Measurements from ENCODE around the gene ATP10B. TPM values are rescaled to one million over a fixed set of nuclear protein-coding genes. Genes with fewer than 3 reads are reported as not detected.

Gene ATP10B
- total RNA-seq, 2 donors from 2014 or later, result 0.99 TPM; not detected in 1

DNA sequence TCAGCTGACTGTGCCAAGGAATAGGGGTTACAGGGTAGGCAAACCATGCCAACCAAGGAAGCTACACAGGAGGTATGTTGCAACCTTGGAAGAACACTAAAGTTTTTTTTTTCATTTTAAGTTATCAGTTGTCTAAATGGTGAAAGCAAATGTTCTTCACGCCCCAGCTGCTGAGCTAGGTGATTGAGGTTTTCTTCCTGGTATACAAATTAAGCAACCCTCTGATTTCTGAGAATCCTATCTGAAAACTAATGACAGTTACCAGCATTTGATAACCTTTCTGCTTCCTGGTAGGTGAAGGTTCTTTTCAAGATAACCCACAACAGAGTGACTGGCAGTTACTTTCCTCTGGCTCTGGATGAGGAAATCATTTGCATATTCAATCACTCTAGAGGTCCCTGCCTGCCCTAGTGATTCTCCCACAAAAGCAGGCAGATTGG, 194.9 kb downstream of the ATP10B start:
- Histone ChIP-seq H3K4me3 (no peak overlapping the region), H3K27ac (no peak overlapping the region), H3K4me1 (ENCODE audit: control insufficient read depth in 1 of 2, low read depth in 2 of 2) (no peaks in the 10 kb centered on the region), H3K36me3 (no peaks in the 10 kb centered on the region), H3K9me3 (no peaks in the 10 kb centered on the region), H3K27me3 (replicated peaks; ENCODE audit: insufficient read depth) (no peaks in the 10 kb centered on the region)
- DNase-seq (ENCODE audit: low spot score), result no peak
- ATAC-seq (ENCODE audit: insufficient number of reproducible peaks, low FRiP score, low read depth), result no peak
- TF ChIP-seq, protein P1, sequence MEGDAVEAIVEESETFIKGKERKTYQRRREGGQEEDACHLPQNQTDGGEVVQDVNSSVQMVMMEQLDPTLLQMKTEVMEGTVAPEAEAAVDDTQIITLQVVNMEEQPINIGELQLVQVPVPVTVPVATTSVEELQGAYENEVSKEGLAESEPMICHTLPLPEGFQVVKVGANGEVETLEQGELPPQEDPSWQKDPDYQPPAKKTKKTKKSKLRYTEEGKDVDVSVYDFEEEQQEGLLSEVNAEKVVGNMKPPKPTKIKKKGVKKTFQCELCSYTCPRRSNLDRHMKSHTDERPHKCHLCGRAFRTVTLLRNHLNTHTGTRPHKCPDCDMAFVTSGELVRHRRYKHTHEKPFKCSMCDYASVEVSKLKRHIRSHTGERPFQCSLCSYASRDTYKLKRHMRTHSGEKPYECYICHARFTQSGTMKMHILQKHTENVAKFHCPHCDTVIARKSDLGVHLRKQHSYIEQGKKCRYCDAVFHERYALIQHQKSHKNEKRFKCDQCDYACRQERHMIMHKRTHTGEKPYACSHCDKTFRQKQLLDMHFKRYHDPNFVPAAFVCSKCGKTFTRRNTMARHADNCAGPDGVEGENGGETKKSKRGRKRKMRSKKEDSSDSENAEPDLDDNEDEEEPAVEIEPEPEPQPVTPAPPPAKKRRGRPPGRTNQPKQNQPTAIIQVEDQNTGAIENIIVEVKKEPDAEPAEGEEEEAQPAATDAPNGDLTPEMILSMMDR (IDR thresholded peaks at IDR 0.05), result no peak

GRCh38 chr5:160655717-160656116, 196.3 kb downstream of the ATP10B start:
- no peaks in the 10 kb centered on the region for H3K4me1 ChIP-seq (ENCODE audit: control insufficient read depth in 1 of 2, low read depth in 2 of 2)
- H3K27ac ChIP-seq, result no peak overlapping the region
- no peak overlapping the region for H3K4me3 ChIP-seq
- DNase-seq (ENCODE audit: low spot score), result no peak
- ATAC-seq (ENCODE audit: insufficient number of reproducible peaks, low FRiP score, low read depth), result no peak
- H3K27me3 ChIP-seq (replicated peaks; ENCODE audit: insufficient read depth), result no peaks in the 10 kb centered on the region
- TF ChIP-seq, protein P1 (IDR thresholded peaks at IDR 0.05), result no peak
- H3K36me3 ChIP-seq, result no peaks in the 10 kb centered on the region
- H3K9me3 ChIP-seq, result no peaks in the 10 kb centered on the region

DNA sequence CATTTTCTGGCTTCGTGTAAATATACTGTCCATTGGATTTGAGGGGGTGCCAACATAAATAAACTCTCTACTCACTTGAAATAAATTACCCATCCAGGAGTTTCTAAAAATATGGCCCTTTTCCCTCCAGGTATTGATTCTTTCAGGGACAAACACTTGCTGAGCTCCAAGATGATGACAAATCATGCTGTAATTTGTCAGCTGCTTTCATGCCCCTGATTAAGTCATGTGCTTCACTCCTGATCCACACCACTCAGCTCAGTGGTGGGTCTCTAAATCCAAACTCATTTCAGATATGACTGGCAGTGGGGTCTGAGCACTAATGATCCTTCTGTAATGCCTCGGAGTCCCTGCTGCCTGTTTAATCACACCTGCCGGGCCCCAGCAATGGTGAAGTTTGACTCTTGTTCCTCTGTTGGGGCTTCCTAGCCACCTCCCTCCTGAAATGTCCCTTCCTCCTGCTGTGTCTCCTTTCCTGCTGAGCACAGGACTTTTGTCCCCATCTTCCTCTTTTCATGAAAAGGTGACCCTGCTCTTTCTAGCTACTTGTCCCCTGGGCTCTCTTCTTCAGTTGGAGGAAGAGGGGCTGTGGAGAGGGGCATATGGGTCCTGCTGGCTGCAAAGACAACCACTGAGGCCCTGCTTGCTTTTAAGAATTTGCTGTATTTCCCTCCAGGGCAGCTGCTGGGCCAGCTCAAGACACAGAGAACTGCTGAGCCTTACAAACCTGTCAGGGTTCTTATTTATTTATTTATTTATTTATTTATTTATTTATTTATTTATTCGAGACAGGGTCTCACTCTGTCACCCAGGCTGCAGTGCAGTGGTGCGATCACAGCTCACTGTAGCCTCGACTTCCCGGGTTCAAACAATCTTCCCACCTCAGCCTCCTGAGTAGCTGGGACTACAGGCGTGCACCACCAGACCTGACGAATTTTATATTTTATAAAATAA, 200.0 kb downstream of the ATP10B start:
- Histone ChIP-seq H3K27ac (no peak overlapping the region), H3K27me3 (replicated peaks; ENCODE audit: insufficient read depth) (no peaks in the 10 kb centered on the region), H3K9me3 (no peaks in the 10 kb centered on the region), H3K4me1 (ENCODE audit: control insufficient read depth in 1 of 2, low read depth in 2 of 2) (no peaks in the 10 kb centered on the region), H3K36me3 (no peaks in the 10 kb centered on the region), H3K4me3 (no peak overlapping the region)
- no peak for DNase-seq (ENCODE audit: low spot score)
- TF ChIP-seq, protein P1 (IDR thresholded peaks at IDR 0.05), result no peak
- no peak for ATAC-seq (ENCODE audit: insufficient number of reproducible peaks, low FRiP score, low read depth)

GRCh38 chr5:160649304-160649703, 202.7 kb downstream of the ATP10B start:
- TF ChIP-seq, protein P1 (IDR thresholded peaks at IDR 0.05), result no peak
- Histone ChIP-seq H3K4me3 (no peak overlapping the region), H3K27ac (no peak overlapping the region), H3K27me3 (replicated peaks; ENCODE audit: insufficient read depth) (no peaks in the 10 kb centered on the region), H3K4me1 (ENCODE audit: control insufficient read depth in 1 of 2, low read depth in 2 of 2) (no peaks in the 10 kb centered on the region), H3K36me3 (no peaks in the 10 kb centered on the region), H3K9me3 (no peaks in the 10 kb centered on the region)
- DNase-seq (ENCODE audit: low spot score), result no peak
- no peak for ATAC-seq (ENCODE audit: insufficient number of reproducible peaks, low FRiP score, low read depth)

DNA sequence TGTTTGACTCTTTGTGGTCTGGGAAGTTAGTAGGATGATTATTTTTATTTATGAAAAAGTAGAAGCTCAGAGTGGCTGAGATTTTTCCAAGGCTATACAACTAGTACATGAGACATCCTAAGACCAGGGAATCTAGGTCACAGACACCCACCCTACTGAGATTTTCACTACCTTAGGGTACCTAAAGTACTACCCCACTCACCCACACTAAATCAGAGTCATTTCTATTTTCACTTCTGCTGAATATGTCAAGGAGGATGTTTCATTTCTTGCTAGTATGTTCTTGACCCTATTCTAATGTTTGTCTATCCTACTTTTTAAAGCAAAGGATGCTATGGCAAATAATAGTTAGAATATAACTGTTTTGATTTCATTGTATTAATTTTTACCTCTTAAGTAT, 206.0 kb downstream of the ATP10B start:
- ATAC-seq (ENCODE audit: insufficient number of reproducible peaks, low FRiP score, low read depth), result no peak

More for the DNA sequence above, 206.0 kb downstream of the ATP10B start:
- Histone ChIP-seq H3K4me3 (no peak overlapping the region), H3K36me3 (no peaks in the 10 kb centered on the region), H3K9me3 (no peaks in the 10 kb centered on the region), H3K4me1 (ENCODE audit: control insufficient read depth in 1 of 2, low read depth in 2 of 2) (no peaks in the 10 kb centered on the region), H3K27ac (no peak overlapping the region), H3K27me3 (replicated peaks; ENCODE audit: insufficient read depth) (no peaks in the 10 kb centered on the region)
- DNase-seq (ENCODE audit: low spot score), result no peak
- TF ChIP-seq, protein P1 (IDR thresholded peaks at IDR 0.05), result no peak

All from thoracic aorta (tissue), 2 donors.